Renal pelvis (tissue), 4 donors: ENCODE data around the gene MAD2L1. TPM values are rescaled to one million over a fixed set of nuclear protein-coding genes. Genes with fewer than 3 reads are reported as not detected.
"Not testable (repeated sequence)": the region's sequence is repeated elsewhere in the genome, so short reads cannot be mapped to it uniquely, and the experiment has no call there.

ENCODE experiments used
- DNase-seq: peaks from one replicate; pipeline ENCODE4 v3.0.0-alpha.2; 2013
- polyA plus RNA-seq, 3 donors: library from polyadenylated mRNA; unstranded; fragments of 120-200 nt; gene quantifications; one replicate each; pipeline ENCODE4 v1.2.1, GENCODE V29; 2013; ENCODE audit not compliant: insufficient read length in 3 of 3

MAD2L1 gene
- polyA plus RNA-seq, 3 donors: 44.0 to 51.9 (median 49.7) TPM

- no peak for DNase-seq
These were observed 603 bp downstream of the MAD2L1 start for GRCh38 chr4:120065974-120066516.

GRCh38 chr4:120064887-120065286 is 1.8 kb downstream of the MAD2L1 start:
- no peak for DNase-seq

- DNase-seq: not testable (repeated sequence)
These were observed 2.9 kb downstream of the MAD2L1 start for GRCh38 chr4:120063711-120064110.

GRCh38 chr4:120062663-120063195 is 3.9 kb downstream of the MAD2L1 start:
- no peak for DNase-seq

- DNase-seq: no peak
These were observed 7.6 kb downstream of the MAD2L1 start for GRCh38 chr4:120059036-120059435.

GRCh38 chr4:120057416-120057815 is 9.2 kb downstream of the MAD2L1 start:
- DNase-seq: no peak

- no peak for DNase-seq
These were observed 10.4 kb downstream of the MAD2L1 start for GRCh38 chr4:120056246-120056645.

- no peak for DNase-seq
These were observed 10.9 kb downstream of the MAD2L1 start for GRCh38 chr4:120055795-120056194.

- DNase-seq: no peak
These were observed 11.5 kb downstream of the MAD2L1 start for GRCh38 chr4:120055162-120055561.

GRCh38 chr4:120053911-120054310 is 12.7 kb downstream of the MAD2L1 start:
- no peak for DNase-seq

- no peak for DNase-seq
These were observed 13.8 kb downstream of the MAD2L1 start for GRCh38 chr4:120052856-120053255.

GRCh38 chr4:120051253-120051652 is 15.4 kb downstream of the MAD2L1 start:
- no peak for DNase-seq

- DNase-seq: peak; percentile 84
These were observed 16.7 kb downstream of the MAD2L1 start for GRCh38 chr4:120049732-120050494.

- DNase-seq: no peak
These were observed 22.8 kb downstream of the MAD2L1 start for GRCh38 chr4:120043828-120044227.

GRCh38 chr4:120037411-120037810 is 29.2 kb downstream of the MAD2L1 start:
- no peak for DNase-seq

- DNase-seq: no peak
These were observed 31.7 kb downstream of the MAD2L1 start for GRCh38 chr4:120034913-120035312.

GRCh38 chr4:120026853-120027252 is 39.8 kb downstream of the MAD2L1 start:
- DNase-seq: no peak

GRCh38 chr4:120025516-120025915 is 41.1 kb downstream of the MAD2L1 start:
- no peak for DNase-seq

GRCh38 chr4:120018786-120019185 is 47.9 kb downstream of the MAD2L1 start:
- DNase-seq: no peak

GRCh38 chr4:120017939-120018692 is 48.5 kb downstream of the MAD2L1 start:
- no peak for DNase-seq

GRCh38 chr4:120011725-120012124 is 54.9 kb downstream of the MAD2L1 start:
- no peak for DNase-seq

GRCh38 chr4:120010646-120011045 is 56.0 kb downstream of the MAD2L1 start:
- DNase-seq: no peak

GRCh38 chr4:120009731-120010130 is 56.9 kb downstream of the MAD2L1 start:
- no peak for DNase-seq
